HG03571 (cell line): ENCODE measurements around the gene TLK2.
A peak's percentile ranks its signal among the peaks of the same experiment; 100 is the strongest.
"Not testable (repeated sequence)": the region's sequence is repeated elsewhere in the genome, so short reads cannot be mapped to it uniquely, and the experiment has no call there.

Experiments used
- ATAC-seq: cut with Tn5 transposase; IDR thresholded peaks from one replicate; pipeline ENCODE4 v1.9.1; 2021; ENCODE audit not compliant: unreplicated experiment

TLK2 gene

GRCh38 chr17:62478424-62478879, at the start of gene TLK2:
Gene TLK2, plus strand, starts transcription at chr17:62478825. Its CDS starts 2,301 bp downstream, at chr17:62481126.
- ATAC-seq: peak; percentile 68

- not testable (repeated sequence) for ATAC-seq
Observed at GRCh38 chr17:62435251-62435650, 43.4 kb upstream of the TLK2 start.

- not testable (repeated sequence) for ATAC-seq
Observed at GRCh38 chr17:62441181-62441580, 37.4 kb upstream of the TLK2 start.

GRCh38 chr17:62444063-62444462, 34.6 kb upstream of the TLK2 start:
- no peak for ATAC-seq

- ATAC-seq: not testable (repeated sequence)
Observed at GRCh38 chr17:62445791-62446190, 32.8 kb upstream of the TLK2 start.

GRCh38 chr17:62452195-62452594, 26.4 kb upstream of the TLK2 start:
- not testable (repeated sequence) for ATAC-seq

GRCh38 chr17:62453041-62453440, 25.6 kb upstream of the TLK2 start:
- not testable (repeated sequence) for ATAC-seq

GRCh38 chr17:62453656-62454055, 25.0 kb upstream of the TLK2 start:
- not testable (repeated sequence) for ATAC-seq

GRCh38 chr17:62454111-62454510, 24.5 kb upstream of the TLK2 start:
- peak; percentile 52 for ATAC-seq

GRCh38 chr17:62456016-62456415, 22.6 kb upstream of the TLK2 start:
- no peak for ATAC-seq

GRCh38 chr17:62458483-62458882, 20.1 kb upstream of the TLK2 start:
- not testable (repeated sequence) for ATAC-seq

- not testable (repeated sequence) for ATAC-seq
Observed at GRCh38 chr17:62464422-62464821, 14.2 kb upstream of the TLK2 start.

GRCh38 chr17:62465271-62465670, 13.4 kb upstream of the TLK2 start:
- not testable (repeated sequence) for ATAC-seq

- not testable (repeated sequence) for ATAC-seq
Observed at GRCh38 chr17:62470666-62471379, 7.8 kb upstream of the TLK2 start.

- not testable (repeated sequence) for ATAC-seq
Observed at GRCh38 chr17:62471380-62471880, 7.2 kb upstream of the TLK2 start.

GRCh38 chr17:62473030-62473982, 5.3 kb upstream of the TLK2 start:
- not testable (repeated sequence) for ATAC-seq

GRCh38 chr17:62477111-62477510, 1.5 kb upstream of the TLK2 start:
- ATAC-seq: not testable (repeated sequence)

GRCh38 chr17:62477718-62478408, 762 bp upstream of the TLK2 start:
- peak; percentile 21 for ATAC-seq

- ATAC-seq: peak; percentile 31
Observed at GRCh38 chr17:62478880-62479638, 434 bp downstream of the TLK2 start.

- ATAC-seq: not testable (repeated sequence)
Observed at GRCh38 chr17:62479639-62480258, 1.1 kb downstream of the TLK2 start.
